ENCODE measurements around the gene PECR.
A peak's percentile ranks its signal among the peaks of the same experiment; 100 is the strongest.

PECR gene

GRCh38 chr2:216017365-216017764, 64.2 kb downstream of the PECR start:
- Histone ChIP-seq H3K27ac (ENCODE audit: low read length) (peak overlapping the region; percentile 96), H3K4me3 (ENCODE audit: low read length) (peak overlapping the region; percentile 35), H3K9me3 (replicated peaks; ENCODE audit: insufficient read depth, low read length) (no peaks in the 10 kb centered on the region), H3K36me3 (replicated peaks; ENCODE audit: insufficient read depth, low read length) (no peaks in the 10 kb centered on the region), H3K4me2 (ENCODE audit: low read depth, low read length) (peak overlapping the region; percentile 79), H3K79me2 (ENCODE audit: low read length) (peaks cover 11% of the 10 kb centered on the region), H2AFZ (ENCODE audit: low read length) (0 out of 2 replicates have a peak overlapping the region, but pooled peaks have one; percentile 3), H3F3A (ENCODE audit: insufficient read depth, low read length) (peaks cover 45% of the 10 kb centered on the region), H3K9ac (ENCODE audit: low read length) (peak overlapping the region; percentile 77), H4K20me1 (ENCODE audit: insufficient read depth, low read length) (no peaks in the 10 kb centered on the region), H3K27me3 (replicated peaks; ENCODE audit: insufficient read depth, low read length) (no peaks in the 10 kb centered on the region), H3K4me1 (ENCODE audit: low read length) (peaks cover 34% of the 10 kb centered on the region), H3K9me2 (replicated peaks; ENCODE audit: insufficient read depth, low read length) (no peaks in the 10 kb centered on the region)
- no peak for TF ChIP-seq EZH2phosphoT487 (IDR thresholded peaks at IDR 0.05; ENCODE audit: low read length)
- TF ChIP-seq CTCF (IDR thresholded peaks at IDR 0.05; ENCODE audit: low read length), result 0 out of 2 replicates have a peak, but pooled peaks have one; percentile 6
- no peak for TF ChIP-seq EZH2 (optimal IDR thresholded peaks at IDR 0.05; ENCODE audit: low read depth, low read length)
- DNase-seq, result peak; percentile 91

GRCh38 chr2:216016581-216016980, 65.0 kb downstream of the PECR start:
- Histone ChIP-seq H3K4me1 (ENCODE audit: low read length) (peaks cover 35% of the 10 kb centered on the region), H4K20me1 (ENCODE audit: insufficient read depth, low read length) (no peaks in the 10 kb centered on the region), H3K79me2 (ENCODE audit: low read length) (peaks cover 19% of the 10 kb centered on the region), H2AFZ (ENCODE audit: low read length) (no peak overlapping the region), H3K9ac (ENCODE audit: low read length) (peak overlapping the region; percentile 77), H3K36me3 (replicated peaks; ENCODE audit: insufficient read depth, low read length) (no peaks in the 10 kb centered on the region), H3K27ac (ENCODE audit: low read length) (peak overlapping the region; percentile 96), H3K9me3 (replicated peaks; ENCODE audit: insufficient read depth, low read length) (no peaks in the 10 kb centered on the region), H3K27me3 (replicated peaks; ENCODE audit: insufficient read depth, low read length) (no peaks in the 10 kb centered on the region), H3K4me3 (ENCODE audit: low read length) (peak overlapping the region; percentile 35), H3K9me2 (replicated peaks; ENCODE audit: insufficient read depth, low read length) (no peaks in the 10 kb centered on the region), H3K4me2 (ENCODE audit: low read depth, low read length) (peak overlapping the region; percentile 79), H3F3A (ENCODE audit: insufficient read depth, low read length) (peaks cover 46% of the 10 kb centered on the region)
- DNase-seq, result peak; percentile 72
- no peak for TF ChIP-seq CTCF (IDR thresholded peaks at IDR 0.05; ENCODE audit: low read length)
- TF ChIP-seq EZH2 (optimal IDR thresholded peaks at IDR 0.05; ENCODE audit: low read depth, low read length), result no peak
- no peak for TF ChIP-seq EZH2phosphoT487 (IDR thresholded peaks at IDR 0.05; ENCODE audit: low read length)

GRCh38 chr2:216015722-216016464, 65.7 kb downstream of the PECR start:
- no peak for TF ChIP-seq CTCF (IDR thresholded peaks at IDR 0.05; ENCODE audit: low read length)
- TF ChIP-seq EZH2phosphoT487 (IDR thresholded peaks at IDR 0.05; ENCODE audit: low read length), result no peak
- TF ChIP-seq EZH2 (optimal IDR thresholded peaks at IDR 0.05; ENCODE audit: low read depth, low read length), result no peak
- Histone ChIP-seq H3K9me2 (replicated peaks; ENCODE audit: insufficient read depth, low read length) (no peaks in the 10 kb centered on the region), H3K27ac (ENCODE audit: low read length) (peak overlapping the region; percentile 96), H3F3A (ENCODE audit: insufficient read depth, low read length) (peaks cover 46% of the 10 kb centered on the region), H3K4me2 (ENCODE audit: low read depth, low read length) (peak overlapping the region; percentile 79), H3K79me2 (ENCODE audit: low read length) (peaks cover 26% of the 10 kb centered on the region), H3K9ac (ENCODE audit: low read length) (peak overlapping the region; percentile 77), H3K36me3 (replicated peaks; ENCODE audit: insufficient read depth, low read length) (no peaks in the 10 kb centered on the region), H3K4me1 (ENCODE audit: low read length) (peaks cover 39% of the 10 kb centered on the region), H3K9me3 (replicated peaks; ENCODE audit: insufficient read depth, low read length) (no peaks in the 10 kb centered on the region), H3K27me3 (replicated peaks; ENCODE audit: insufficient read depth, low read length) (no peaks in the 10 kb centered on the region), H3K4me3 (ENCODE audit: low read length) (peak overlapping the region; percentile 35), H2AFZ (ENCODE audit: low read length) (peak overlapping the region; percentile 51), H4K20me1 (ENCODE audit: insufficient read depth, low read length) (no peaks in the 10 kb centered on the region)
- DNase-seq, result peak; percentile 93

Measured in MM.1S (cell line).